HEK293T (cell line): Measurements from ENCODE around the gene SKOR2.
A peak's percentile ranks its signal among the peaks of the same experiment; 100 is the strongest.

Experiments used
- ARNT ChIP-seq: fragments of 450-650 bp; IDR thresholded peaks from 2 replicates; pipeline ENCODE4 v1.6.1; 2017; ENCODE audit warnings: mild to moderate bottlenecking
- BHLHE40 ChIP-seq: fragments of 450-650 bp; IDR thresholded peaks from 2 replicates; pipeline ENCODE4 v1.6.1; 2016; ENCODE audit warnings: mild to moderate bottlenecking, moderate library complexity, borderline replicate concordance
- CTBP1 ChIP-seq: fragments of 450-650 bp; IDR thresholded peaks from 2 replicates; pipeline ENCODE4 v1.6.1; 2016; ENCODE audit warnings: borderline replicate concordance
- FOXA1 ChIP-seq: fragments of 450-650 bp; IDR thresholded peaks from 2 replicates; pipeline ENCODE4 v1.6.1; 2016; ENCODE audit warnings: mild to moderate bottlenecking
- FOXK2 ChIP-seq: fragments of 450-650 bp; IDR thresholded peaks from 2 replicates; pipeline ENCODE4 v1.6.1; 2016; ENCODE audit warnings: mild to moderate bottlenecking
- FOXM1 ChIP-seq: fragments of 450-650 bp; IDR thresholded peaks from 2 replicates; pipeline ENCODE4 v1.6.1; 2017; ENCODE audit warnings: mild to moderate bottlenecking, borderline replicate concordance
- L3MBTL2 ChIP-seq: fragments of 450-650 bp; conservative IDR thresholded peaks from 2 replicates; pipeline ENCODE4 v1.6.1; 2016; ENCODE audit warnings: mild to moderate bottlenecking
- LEF1 ChIP-seq: fragments of 450-650 bp; IDR thresholded peaks from 2 replicates; pipeline ENCODE4 v1.6.1; 2017; ENCODE audit warnings: mild to moderate bottlenecking, borderline replicate concordance
- NFRKB ChIP-seq: fragments of 450-650 bp; IDR thresholded peaks from 2 replicates; pipeline ENCODE4 v1.6.1; 2016; ENCODE audit warnings: mild to moderate bottlenecking, moderate library complexity
- PKNOX1 ChIP-seq: fragments of 450-650 bp; IDR thresholded peaks from 2 replicates; pipeline ENCODE4 v1.6.1; 2016
- SP1 ChIP-seq: fragments of 450-650 bp; IDR thresholded peaks from 2 replicates; pipeline ENCODE4 v1.6.1; 2017
- SUZ12 ChIP-seq: fragments of 450-650 bp; IDR thresholded peaks from 2 replicates; pipeline ENCODE4 v1.6.1; 2016; ENCODE audit warnings: mild to moderate bottlenecking
- TARDBP ChIP-seq: fragments of 450-650 bp; IDR thresholded peaks from 2 replicates; pipeline ENCODE4 v1.6.1; 2016
- ZNF384 ChIP-seq: fragments of 450-650 bp; IDR thresholded peaks from 2 replicates; pipeline ENCODE4 v1.6.1; 2016

GRCh38 chr18:47166294-47166693, 85.2 kb downstream of the SKOR2 start:
- TF ChIP-seq SP1 (no peak), FOXK2 (no peak), BHLHE40 (no peak), FOXM1 (no peak), L3MBTL2 (no peak), PKNOX1 (peak; percentile 34; the same call in 1 of the 2 replicates), ARNT (no peak), SUZ12 (no peak), FOXA1 (no peak), LEF1 (no peak), CTBP1 (no peak), NFRKB (no peak), TARDBP (no peak), ZNF384 (no peak)
